Kasumi-1 (cell line): ENCODE results near the gene NFATC1.

Source experiments
- DNase-seq, 2 experiments: peaks; one replicate each; lab custom pipeline; 2025; lab: John Stamatoyannopoulos, UW

NFATC1 gene

DNA sequence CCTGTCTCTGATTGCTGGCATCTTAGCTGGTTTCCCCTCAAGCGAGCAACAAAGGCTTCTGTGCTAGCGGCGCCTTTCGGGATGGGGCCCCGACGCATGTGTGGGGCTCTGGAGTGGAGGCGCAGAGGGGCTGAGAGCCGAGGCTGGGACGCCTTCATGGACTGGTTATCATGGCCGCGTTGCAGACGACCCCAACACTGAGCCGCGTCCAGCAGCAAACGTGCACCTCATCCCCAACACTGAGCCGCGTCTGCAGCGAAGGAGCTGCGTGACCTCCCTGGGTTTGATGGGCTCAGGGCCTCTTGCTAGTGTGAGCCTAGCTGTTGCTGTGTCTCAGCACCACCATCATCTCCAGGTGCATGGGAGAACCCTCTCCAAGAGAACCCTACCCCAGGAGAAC is 160.2 kb downstream of the NFATC1 start:
- no peak for DNase-seq

DNA sequence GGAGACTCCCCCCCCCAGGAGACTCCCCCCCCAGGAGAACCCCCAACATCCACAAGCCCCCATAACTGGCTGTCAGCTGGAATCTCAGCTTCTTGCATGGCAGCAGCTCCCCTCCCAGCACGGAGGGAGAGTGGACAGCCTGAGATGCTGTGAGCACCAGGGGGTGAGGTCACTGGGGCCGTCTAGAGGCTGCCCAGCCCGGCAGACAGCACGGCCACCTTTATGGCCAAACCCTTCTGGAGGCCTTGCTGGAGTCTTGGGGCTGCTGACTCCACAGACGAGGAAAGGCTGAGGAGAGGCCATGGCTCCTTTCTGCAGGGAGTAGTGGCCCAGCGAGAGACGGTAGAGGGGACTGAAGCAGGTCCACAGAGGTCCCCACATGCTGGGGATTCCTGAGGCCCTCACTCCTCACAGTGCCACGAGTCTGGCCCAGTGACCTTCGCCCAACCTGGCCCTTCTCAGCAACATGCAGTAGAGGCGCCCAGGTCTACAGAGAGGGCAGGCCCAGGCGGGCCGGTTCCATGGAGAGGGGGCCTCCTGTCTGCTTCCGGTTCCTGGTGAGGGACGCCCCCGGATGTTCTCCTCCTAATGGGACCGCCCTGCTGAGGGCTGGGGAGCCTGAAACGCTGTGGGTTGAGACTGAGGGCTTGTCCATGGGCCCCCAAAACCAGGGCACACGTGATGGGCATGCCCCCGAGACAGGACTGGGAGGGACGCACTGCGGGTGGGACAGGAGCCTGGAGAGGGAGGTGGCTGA is 161.3 kb downstream of the NFATC1 start:
- no peak for DNase-seq

DNA sequence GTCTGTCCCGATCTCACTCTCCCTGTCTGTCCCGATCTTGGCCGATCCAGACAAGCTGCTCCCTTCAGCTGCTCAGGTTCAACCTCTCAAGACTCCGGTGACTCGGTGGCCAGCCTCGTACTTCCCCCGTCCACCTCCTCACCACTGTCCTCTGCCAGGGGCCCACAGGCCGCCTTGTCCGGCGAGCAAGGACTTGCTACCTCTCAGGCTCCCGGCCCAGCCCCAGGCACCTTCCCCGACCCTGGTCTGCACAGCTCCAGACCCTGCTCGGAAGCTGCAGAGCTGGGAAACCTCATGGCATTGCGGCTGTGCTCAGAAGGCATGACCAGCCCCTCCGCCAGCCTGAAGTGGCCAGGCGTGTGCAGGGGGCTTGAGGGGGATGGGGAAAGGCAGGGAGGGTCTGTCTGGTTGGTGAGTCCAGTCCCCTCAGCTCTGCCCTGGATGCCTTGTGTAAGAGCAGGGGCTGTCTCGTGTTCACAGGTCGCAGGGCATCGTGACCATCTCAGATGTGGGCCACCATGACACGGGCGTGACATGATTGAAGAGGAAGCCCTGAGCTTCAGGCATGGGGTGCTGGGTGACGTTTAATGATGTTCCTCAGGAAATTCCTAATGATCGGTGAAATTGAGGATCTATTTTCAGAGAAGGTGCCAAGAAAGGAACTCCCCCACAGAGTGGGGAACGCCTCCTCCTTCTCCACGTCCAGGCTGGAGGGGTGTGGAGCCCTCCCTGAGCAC is 162.6 kb downstream of the NFATC1 start:
- DNase-seq: no peak

DNA sequence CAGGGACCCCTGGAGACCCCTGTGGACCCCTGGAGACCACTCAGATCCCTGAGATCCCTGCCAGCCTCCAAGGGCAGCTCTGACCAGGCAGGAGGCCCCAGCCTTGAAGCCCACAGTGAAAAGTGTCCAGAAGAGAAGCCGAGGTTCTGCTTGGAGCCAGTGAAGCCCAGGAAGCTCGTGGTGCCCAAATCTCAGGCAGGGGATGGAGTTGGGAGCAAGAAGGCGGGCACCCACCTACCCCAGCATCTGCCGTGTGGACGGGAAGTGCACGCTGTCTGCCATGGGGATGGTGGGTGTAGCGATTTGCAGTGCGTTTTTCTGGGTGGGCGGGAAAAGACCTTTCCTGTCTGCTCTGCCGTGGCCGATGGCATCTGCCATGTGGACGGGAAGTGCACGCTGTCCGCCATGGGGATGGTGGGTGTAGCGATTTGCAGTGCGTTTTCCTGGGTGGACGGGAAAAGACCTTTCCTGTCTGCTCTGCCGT is 163.2 kb downstream of the NFATC1 start:
- DNase-seq: no peak

DNA sequence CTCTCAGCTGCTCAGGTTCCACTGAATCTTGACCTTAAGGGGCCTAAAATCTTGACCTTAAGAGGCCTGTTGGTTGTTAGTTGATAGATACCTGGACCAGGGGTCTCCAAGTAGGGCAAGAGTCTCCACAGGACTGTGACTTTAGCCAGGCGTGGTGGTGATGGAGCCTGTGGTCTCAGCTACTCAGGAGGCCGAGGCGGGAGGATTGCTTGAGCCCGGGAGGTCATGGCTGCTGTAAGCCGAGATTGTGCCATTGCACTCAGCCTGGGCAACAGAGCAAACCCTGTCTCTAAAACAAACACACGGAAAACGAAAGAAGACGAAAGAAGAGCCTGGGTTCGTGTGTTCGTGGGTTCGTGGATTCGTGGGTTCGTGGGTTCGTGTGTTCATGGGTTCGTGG is 163.7 kb downstream of the NFATC1 start:
- no peak for DNase-seq

DNA sequence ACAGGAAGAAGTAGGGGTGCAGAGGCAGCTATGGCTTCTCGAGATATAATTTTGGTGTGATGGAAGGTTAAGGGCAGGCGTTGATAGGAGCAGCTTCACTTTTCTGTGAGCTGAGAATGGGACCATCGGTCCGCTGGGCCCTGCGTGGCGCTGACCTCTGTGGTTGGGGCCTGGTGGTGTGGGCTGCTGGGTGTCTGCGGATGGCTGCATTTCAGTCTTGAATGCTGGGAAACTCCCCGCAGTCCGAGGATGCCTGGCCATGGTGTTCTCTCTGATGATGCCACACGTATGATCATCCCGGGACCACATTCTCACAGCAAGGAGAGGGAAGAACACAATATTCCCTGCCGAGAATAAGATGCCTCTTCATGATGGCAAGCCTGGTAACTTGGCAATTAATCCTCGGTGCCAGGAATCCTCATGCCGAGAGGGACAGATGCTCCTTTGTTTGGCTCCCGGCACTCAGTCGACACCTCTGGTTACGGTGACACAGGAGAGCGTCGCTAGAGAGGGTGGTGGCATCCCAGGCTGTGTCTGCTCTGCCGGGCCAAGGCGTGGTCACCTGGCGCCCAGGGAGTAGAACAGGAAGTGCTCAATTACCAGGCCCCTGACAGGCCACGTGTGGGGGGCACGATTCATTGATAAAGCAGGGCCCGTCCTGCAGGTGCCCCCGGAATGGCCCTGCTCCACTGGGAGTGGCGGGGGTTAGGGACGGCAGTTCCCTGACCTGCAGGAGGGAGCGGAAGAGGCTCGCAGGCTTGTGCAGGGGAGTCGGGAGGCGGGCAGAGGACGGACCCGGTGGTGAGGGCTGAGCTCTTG is 164.5 kb downstream of the NFATC1 start:
- DNase-seq: no peak

DNA sequence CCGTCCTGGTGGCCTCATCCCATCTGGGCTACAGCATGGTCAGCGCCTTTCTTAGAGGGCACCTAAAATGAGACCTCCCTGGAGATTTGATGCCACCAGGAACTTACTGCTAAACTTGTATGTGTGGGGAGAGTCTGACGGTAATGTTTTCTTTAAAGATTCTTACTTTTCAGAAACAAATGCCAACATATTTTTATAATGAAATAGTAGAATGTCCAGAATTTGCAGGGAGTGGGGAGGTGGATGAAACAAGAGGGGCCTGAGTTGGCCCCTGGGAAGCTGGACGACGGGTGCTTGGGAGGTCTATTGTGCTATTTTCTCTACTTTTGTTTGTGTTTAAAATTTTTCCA is 165.1 kb downstream of the NFATC1 start:
- no peak for DNase-seq

DNA sequence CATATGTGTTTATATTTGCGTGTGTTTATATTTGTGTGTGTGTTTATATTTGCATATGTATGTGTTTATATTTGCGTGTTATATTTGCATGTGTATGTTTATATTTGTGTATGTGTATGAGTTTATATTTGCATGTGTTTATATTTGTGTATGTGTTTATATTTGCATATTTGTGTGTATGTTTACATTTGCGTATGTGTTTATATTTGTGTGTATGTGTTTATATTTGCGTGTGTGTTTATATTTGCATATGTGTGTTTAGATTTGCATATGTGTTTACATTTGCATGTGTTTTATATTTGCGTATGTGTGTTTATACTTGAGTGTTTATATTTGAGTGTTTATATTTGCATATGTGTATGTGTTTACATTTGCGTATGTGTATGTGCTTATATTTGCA is 168.2 kb downstream of the NFATC1 start:
- DNase-seq: no peak

DNA sequence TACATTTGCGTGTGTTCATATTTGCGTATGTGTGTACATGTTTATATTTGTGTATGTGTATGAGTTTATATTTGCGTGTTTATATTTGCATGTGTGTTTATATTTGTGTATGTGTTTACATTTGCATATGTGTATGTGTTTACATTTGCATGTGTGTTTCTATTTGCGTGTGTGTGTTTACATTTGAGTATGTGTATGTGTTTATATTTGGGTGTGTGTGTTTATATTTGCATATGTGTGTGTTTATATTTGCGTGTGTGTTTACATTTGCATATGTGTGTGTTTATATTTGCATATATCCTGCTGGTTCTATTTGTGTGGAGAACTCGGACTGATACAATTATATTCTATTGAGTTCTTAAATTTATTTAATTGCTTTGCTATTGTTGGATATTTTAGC is 168.7 kb downstream of the NFATC1 start:
- DNase-seq: no peak

DNA sequence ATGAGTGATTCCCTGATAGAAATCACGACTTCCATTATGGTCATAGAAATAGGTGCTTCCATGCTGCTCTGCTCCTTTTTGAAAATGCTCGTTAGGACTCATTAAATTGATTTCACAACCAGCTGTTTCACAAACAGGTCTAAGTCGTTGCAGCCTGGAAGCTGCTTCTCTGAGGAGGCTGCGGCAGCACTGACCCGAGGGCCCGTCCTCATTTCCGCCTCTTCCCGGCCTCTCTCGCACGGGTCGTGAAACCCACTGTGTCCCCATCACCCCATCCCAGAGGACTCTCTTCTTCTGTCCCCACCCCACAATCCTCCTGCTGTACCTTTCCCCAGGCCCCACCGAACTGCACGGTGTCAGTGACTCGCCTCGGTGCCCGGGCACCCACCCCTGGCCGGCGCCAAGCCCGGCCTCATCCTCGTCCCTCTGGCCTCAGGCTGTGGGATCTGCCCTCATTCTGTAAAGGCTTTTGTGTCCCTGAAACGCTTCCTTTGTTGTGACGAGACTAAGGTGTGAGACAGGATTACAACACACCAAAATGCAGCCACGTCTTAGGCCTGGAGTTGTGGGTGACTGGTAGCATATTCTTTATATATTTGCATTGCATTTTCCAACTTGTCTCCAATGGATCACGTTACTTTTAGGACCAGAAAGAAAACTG is 171.2 kb downstream of the NFATC1 start:
- DNase-seq: no peak

DNA sequence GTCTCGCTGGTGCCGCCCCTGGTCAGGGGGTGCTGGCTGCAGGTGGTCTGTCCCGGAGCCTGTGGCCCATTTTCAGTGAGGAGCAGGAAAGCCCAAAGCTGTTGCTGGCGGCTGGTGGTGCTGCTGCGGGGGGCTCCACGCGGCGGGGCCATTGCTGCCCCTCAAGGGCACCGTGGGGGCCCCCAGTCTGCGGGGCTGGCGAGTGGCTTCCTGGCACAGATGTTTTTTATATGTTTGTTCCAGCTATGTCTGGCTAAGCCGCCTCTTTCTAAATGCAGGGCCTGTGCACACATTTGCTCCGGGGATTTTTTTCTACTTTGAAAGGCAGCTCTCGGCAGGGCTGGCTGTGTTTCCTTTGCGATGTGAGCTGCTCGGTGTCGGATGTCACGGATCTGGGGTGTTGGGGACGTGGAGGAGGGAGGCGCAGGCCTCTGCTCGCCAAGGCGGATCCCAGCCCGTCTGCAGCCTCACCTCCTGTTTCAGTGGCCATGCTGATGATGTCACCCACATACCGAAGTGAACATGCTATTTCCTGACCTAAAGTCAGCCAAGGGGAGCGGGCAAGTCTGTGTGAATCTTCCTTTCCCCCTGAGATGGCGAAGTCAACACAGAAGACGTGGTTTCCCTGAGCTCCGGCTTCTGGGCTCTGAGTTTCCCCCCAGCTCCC is 171.9 kb downstream of the NFATC1 start:
- DNase-seq: no peak

DNA sequence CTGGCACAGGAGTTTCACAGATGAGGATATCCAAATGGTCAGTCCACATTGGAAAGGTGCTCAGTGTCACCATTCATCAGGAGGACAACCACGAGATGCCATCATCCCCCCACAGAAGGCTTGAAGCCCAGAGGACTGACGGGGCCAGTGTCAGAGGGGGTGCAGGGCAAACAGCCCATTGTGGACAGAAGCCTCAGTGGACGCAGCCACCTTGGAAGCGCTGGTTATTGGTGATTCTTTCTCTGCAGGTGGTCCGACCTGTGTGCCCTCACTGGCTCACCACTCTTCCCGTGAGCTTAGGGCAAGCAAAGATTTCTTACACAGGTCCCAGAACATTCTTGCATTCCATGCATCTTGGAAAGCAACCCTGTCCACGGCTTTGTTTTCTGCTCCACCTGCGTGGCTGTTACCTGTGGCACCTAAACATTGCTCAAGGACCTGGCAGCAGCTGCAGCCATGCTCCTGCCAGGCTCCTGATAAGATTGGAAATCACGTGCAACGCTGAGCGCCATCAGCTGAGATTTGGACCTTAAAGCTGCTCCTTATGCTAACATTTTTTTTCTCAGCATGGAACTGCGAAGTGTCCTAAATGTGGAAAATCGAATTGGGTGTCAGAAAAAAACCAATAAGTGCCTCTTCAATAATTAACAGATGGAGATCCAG is 172.9 kb downstream of the NFATC1 start:
- DNase-seq: no peak

DNA sequence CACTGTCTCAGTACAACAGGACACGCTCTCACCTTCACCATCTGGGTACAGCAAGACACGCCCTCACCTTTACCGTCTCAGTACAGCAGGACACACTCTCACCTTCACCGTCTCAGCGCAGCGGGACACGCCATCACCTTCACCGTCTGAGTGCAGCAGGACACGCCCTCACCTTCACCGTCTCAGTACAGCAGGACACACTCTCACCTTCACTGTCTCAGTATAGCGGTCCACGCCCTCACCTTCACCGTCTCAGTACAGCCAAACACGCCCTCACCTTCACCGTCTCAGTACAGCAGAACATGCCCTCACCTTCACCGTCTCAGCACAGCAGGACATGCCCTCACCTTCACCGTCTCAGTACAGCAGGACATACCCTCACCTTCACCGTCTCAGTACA is 174.0 kb downstream of the NFATC1 start:
- no peak for DNase-seq

DNA sequence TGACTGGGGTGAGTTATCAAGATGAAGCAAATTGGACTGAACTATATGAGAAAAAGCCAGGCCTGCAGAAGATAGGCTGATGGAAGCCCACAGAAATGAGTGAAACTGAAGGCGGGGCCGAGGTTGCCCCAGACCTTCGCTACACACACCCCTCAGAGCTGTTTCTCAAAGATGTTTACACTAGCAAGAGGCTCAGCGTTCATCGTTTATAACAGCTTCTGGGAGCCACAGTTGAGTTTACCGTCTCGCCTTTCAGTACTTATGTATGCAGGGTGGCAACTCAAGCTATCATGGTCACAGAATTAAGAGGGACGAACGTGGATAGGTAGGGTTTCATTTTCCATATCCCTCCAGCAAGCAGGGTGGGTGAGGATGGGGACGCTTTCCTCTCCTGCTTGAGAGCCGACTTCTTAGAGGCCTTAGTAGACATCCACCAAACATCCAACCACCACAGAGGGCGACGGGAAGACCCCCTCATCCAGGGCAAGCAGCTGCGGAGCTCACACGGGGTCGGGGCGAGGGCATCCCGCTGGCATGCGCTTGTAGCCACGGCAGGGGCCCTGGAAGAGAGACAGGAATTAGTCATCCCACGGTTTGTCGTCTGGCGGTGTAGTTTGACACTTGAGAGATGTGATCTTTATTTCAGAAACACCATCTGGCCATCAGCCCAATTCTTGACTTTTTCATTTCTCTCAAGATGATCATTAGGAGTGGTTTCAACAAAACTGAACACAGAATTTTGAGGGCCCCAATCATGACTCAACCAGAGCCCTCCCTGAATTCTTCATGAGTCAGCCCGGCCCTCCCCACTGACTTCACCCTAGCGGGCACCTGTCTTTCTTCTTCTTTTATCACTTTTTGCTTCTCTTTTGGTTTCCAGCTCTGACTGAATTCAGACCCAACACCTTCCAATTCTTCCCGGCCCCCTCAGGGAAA is 174.8 kb downstream of the NFATC1 start:
- no peak for DNase-seq

DNA sequence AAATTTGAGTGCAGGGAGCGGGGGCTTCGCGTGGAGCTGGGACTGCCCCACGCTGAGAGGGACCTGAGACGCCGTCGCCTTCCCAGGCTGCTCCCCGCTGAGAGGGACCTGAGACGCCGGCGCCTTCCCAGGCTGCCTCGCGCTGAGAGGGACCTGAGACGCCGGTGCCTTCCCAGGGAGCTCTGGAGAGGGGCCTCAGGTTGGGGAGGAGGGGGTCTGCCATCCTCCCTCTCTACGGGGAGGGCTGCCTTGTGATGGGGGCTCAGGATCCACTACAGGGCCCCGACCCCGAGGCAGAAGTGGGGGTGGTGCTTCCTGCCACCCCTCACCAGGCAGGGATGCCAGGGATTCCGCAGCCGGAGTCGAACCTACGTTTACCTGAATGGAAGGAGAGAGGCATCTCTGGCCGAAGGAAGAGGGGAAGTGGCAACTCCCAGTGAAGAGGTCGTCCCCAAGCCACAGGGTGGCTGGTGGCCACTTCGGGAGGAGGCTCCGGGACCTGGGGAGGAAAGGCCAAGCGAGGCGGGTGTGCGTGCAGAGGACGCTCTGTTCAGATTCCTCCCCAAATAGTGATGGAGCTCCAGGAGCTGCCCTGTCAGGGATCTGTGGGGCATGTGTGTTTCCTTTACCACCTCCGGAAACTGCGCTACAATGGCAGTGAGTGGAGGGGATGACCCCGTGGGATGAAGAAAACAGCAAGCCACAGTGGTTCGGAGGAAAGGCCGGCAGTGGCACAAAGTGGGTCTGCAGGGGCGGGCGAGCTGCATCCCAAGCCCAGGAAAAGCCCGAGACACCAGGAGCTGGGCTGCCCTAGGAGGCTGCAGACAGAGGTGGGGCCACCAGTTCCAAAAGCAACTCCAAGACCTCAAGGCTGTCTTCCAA is 175.7 kb downstream of the NFATC1 start:
- no peak for DNase-seq

DNA sequence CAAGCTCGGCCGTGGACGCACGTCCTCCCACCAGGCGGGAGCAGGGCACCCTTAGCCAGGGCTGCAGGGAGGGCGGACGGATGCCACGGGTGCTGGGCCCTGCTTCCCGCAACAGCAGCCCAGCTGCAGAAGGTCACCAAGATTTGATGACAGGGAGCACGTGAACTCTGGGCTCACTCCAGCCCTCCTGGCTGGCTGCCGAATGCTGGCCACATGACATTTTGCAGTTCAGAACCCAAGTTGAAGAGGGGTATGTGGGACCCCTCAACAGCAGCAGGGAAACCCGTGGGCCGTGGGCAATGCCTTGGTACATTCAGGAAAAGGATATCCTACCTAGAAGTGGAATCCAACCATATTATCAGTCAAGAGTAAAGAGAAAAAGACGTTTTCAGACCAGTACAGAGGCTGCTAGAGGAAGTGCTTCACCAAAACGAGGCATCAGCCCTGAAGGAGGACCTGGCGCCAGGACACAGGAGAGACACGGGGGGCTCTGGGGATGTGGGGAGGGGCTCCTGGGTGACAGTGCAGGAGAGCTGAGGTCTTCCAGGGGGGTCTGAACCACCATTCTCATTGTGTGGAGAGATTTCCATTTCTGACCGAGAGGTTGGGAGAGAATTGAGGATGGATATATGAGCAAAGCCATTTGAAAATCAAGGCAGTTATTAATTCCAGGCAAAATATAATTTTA is 176.5 kb downstream of the NFATC1 start:
- DNase-seq: no peak

DNA sequence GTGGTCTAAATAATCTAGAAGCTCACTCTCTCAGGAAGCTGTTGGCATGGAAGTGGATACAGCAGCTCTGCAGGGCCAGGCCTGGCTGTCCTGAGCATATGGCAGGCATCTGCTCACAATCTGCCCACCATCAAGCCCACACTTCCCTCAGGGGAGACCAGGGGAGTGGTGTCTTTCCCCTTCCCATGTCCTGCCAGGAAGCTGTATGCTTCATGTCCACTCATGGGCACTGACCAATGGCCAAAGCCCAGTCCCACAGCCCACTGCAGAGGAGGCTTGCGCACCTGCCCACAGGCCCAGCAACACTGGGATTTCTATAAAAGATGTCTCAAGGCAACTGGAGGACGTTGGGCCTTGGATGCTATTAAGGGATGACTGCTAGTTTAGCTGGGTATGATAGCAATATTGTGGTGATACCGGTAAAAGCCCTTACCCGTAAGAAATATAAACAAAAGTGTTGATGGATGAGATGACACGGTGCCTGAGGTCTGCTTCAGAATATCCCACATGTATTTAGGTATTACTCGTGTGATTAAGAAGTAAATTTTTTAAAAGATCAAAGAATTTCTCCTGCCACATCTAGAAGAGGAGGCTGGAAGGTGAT is 177.2 kb downstream of the NFATC1 start:
- DNase-seq: no peak

DNA sequence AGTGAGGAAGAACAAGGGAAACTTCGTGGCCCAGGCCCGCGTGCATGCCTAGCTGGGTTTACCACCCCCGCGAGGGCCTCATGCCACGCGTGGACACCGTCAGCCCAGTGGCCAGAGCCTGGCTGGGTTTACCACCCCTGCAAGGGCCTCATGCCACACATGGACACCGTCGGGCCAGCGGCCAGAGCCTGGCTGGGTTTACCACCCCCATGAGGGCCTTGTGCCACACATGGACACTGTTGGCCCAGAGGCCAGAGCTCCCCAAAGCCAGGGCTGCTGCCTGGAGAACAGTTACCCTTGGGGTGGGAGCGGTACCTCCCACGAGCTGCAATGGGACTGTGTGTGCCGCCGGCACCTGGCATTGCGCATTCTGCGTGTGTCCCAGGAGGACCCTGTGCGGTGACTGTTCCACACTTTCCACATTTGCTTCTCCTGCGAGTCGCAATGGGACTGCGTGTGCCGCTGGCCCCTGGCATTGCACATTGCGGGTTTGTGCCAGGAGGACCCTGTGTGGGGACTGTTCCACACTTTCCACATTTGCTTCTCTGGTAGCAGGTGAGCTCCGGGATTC is 178.3 kb downstream of the NFATC1 start:
- no peak for DNase-seq
